HT-29 (cell line): ENCODE results near the gene VIPR2. TPM values are rescaled to one million over a fixed set of nuclear protein-coding genes. Genes with fewer than 3 reads are reported as not detected.
"Not testable (repeated sequence)": the region's sequence is repeated elsewhere in the genome, so short reads cannot be mapped to it uniquely, and the experiment has no call there.

Experiments
- DNase-seq: peaks from one replicate; pipeline ENCODE4 v3.0.0-alpha.2; 2015; ENCODE audit warnings: low spot score
- total RNA-seq: library from RNA; depleted of rRNA; stranded (reverse); fragments of >200 nt; shearing (Covaris generic); gene quantifications from 2 replicates; pipeline ENCODE4 v1.2.3, GENCODE V29; 2014

VIPR2 gene
- total RNA-seq, 1 experiment from 2014 or later, result not detected

DNA sequence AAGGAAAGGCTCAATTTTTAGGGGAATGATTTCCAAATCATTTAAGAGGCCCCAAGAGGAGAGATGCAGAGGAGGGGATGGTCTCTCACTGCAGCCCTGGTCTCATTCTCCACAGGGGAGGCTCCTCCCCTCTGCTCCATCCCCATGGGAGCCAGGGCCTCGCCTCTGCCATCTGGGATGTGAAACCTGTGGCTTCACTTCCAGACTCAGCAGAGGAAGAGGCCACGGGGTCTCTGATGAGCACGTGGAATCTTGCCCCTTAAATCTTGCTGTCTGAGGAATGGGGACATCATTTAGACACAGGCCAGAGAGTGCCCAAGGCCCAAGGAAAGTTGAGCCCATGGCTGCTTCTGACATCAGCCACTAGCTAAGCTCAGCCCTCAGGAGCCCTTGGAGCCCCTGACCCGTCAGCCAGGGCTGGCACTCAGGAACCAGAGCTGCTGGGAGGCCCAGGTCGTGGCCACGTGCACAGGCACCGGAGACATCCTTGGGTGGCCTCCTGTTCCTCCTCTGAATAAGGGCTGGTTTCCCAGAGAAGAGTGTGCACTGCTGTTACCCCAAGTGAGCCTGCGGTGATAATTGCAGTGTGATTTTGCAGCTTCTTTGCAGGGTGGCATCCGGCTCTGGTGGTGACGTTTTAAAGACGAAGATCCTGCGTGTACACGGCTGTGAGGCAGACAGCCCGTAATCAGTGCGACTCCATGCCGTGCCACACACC is 50.5 kb downstream of the VIPR2 start:
- no peak for DNase-seq

DNA sequence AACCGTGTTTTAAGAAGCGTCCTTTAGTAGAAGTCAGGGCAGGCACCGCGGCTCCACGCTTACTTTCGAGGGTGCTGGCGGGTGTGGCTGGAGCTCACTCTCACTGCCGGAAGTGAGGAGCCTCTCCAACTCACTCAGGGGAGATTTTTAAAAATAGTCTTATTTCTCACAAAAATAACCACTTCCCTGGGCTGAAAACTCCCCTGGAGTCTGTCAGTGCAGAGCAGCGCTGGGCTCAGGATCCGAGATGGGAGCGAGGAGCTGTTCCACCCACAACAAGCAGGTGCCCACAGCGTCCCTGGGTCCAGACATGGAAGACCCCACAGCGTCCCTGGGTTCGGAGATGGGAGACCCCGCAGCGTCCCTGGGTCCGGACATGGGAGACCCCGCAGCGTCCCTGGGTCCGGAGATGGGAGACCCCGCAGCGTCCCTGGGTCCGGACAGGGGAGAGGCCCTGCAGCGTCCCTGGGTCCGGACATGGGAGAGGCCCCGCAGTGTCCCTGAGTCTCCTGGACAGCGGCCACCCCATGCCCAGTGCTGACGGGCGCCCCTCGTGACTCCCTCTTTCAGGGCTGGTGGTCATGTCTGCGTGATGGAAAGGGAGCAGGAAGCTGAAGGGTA is 51.2 kb downstream of the VIPR2 start:
- no peak for DNase-seq

- DNase-seq, result no peak
Observed at GRCh38 chr7:159092701-159093121, 52.0 kb downstream of the VIPR2 start.

DNA sequence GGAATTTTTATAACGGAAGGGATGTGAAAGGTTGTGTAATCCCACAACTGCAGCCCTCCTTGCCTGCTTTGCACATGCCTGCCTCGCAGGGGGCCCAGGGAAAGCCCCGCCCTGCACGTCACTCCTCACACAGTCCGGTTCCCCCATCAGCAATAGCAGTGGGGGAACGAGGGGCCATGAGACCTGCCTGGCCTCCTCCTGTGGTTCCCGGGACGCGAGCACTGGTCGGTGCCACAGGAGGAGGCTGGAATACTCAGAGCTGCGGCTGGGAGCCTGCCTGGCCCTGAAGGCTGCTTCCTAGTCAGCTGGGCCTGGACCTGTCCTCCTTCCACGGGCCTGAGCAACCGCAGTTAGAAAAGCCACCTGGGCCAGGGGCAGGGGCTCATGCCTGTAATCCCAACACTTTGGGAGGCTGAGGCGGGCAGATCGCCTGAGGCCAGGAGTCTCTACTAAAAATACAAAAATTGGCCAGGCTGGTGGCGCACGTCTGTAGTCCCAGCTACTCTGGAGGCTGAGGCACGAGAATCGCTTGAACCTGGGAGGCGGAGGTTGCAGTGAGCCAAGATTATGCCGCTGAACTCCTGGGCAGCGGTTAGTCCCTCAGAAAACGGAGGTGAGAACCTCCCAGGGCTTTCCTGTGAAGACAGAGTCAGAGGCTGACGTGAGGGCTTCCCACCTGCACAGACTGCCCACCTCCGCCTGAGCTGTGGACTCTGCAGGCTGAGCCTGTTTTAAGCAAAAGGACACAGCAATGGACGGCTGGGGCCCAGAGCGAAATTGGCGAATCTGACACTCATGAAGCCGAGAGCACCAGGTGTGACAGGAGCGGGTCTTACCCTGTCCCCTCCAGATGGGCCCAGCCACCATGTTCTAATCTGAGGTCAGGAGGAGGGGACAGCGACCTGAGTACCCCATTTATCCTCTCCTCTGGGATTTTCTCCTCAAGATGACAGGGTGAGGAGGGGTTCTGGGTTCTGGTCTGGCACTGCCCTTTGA is 52.9 kb downstream of the VIPR2 start:
- DNase-seq, result no peak

- DNase-seq, result no peak
Observed at GRCh38 chr7:159091041-159091440, 53.6 kb downstream of the VIPR2 start.

DNA sequence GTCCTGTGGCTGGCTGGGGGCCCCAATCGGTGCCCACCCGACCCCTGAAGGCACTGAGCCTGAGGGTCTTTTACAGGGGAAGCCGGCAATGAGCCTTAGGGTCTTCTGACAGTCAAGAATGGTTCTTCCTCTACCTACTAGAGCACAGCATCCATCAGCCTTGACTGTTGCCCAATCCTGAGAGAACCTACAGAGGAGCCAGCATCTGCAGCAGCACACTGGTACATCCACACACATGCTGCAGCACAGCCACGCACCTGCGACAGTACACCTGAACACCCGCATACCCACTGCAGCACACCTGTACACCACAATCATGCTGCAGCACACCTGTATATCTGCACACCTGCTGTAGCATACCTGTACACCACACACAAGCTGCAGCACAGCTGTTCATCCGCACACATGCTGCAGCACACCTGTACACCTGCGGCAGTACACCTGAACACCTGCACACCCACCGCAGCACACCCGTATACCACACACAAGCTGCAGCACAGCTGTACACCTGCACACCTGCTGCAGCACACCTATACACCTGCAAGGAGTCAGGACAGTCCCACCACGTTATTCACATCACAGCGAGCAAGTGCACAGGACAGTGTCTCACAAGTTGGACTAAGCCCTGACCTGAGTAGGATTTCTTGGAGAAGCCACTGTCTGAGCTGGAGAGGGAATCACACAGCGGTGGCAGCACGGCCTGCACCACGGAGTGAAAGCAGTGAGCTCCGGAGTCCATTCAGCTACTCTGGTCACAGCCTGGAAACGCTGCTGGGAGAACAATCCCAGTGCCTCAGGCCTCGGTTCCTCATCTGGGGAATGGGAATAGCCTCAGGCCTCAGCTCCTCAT is 56.4 kb downstream of the VIPR2 start:
- DNase-seq, result no peak

DNA sequence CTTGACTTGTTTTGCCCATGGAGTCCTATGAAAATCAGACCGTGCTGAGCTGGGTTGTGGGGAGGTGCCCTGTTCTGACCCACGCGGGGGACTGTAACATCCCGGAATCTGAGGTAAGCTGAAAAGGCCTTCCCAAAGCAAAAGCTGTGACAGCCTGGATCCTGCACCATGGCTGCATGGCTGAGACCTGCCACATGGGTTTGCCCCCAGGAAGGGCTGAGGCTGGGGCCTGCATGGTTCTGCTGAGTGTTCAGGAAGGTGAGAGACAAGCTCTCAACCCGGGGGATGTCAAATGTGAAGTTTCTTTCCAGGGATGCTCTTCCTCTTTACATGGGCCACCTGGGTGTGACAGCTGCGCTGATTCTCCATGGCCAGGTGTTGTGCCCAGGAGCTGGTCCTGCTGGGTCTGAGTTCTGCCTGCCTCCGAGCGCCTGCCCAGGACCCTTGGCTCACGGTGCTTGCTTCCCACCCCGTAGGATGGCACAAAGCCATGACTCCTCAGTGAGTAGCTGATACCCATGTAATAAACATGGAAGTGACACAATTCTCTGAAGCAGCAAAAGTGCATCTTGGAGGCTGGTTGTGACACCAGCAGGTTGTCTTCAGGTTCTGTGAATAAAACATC is 58.3 kb downstream of the VIPR2 start:
- no peak for DNase-seq

DNA sequence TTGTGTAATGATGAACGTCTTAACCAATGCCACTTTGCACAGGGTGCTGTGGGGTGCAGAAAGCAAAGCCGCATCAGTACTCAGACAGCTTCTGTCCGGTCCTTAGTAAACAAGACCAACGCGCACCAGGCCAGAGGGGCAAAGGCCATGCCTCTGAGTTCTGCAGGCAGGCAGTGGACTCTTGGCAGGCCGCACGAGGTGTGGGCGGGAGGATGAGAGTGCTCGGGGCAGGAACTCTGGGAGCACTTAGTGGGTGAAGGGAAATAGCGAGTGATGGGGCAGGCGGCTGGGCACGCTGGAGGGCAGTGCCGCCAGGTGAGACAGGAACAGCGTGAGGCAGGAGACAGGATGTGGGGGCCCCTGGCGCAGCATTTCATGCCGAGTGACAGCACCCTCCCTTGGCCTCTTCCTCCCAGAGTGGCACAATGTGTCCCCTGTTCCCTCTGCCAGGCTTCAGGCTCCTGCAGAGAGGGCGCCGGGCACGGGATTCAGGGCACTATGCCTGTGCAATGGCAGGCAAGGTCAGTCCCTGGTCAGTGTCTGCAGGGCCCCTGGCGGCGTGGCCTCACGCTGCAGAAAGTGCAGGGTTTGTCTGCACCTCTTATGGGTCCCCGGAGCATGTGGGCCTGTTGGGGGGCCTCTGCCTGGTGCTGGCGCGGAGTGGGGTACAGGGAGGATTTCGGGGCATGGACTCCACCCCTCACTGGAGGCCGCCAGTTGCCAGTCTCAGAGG is 60.4 kb downstream of the VIPR2 start:
- no peak for DNase-seq

GRCh38 chr7:159083698-159084068 is 61.0 kb downstream of the VIPR2 start:
- no peak for DNase-seq

GRCh38 chr7:159083001-159083697 is 61.5 kb downstream of the VIPR2 start:
- no peak for DNase-seq

DNA sequence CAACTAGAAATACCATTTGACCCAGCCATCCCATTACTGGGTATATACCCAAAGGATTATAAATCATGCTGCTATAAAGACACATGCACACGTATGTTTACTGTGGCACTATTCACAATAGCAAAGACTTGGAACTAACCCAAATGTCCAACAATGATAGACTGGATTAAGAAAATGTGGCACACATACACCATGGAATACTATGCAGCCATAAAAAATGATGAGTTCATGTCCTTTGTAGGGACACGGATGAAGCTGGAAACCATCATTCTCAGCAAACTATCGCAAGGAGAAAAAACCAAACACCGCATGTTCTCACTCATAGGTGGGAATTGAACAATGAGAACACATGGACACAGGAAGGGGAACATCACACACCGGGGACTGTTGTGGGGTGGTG is 62.6 kb downstream of the VIPR2 start:
- not testable (repeated sequence) for DNase-seq

DNA sequence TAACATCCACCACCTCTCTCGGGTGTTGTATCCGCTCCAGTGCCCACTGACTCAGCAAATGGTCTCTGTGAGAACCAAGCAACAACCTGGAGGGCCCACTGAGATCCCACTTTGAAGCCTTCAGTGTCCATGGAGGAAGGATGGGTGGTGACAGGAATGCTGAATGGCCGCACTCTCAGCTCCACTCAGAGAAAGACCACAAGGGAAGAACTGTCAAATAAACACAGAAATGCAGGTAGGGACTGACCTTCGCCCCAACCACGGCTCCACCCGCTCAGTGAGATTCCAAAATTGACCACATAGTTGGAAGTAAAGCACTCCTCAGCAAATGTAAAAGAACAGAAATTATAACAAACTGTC is 65.8 kb downstream of the VIPR2 start:
- peak; percentile 58 for DNase-seq

DNA sequence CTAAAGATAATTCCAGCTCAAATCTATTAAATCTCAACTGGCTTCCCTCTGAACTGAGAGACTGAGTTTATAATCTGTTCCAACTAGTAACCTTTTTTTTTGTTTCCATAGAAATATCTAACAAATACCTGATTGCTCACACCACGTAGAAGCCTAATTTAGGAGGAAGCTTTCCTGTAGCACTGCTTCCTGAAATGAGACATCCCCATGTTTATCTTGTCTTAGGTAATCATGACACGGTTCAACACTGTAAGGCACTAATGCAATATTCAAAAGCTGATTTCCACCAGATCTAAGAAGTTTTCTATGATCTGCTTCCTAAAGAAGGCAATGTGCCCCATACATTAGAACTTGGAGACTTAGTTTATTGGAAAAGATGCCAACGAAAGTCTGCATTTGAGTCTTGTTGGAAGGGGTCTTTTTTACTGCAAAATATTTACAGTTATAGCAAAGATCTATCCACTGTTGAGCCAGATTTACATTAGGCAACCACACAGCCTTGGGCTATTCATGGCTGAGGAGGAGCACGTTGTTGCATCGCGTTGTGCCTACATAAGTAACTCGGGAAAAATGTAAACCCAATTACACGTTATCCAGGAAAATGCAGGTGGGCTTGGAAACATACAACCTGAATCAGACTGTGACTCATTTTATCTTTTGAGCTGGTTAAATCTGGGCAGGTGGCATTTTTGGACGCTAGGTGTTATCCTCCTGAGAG is 66.3 kb downstream of the VIPR2 start:
- DNase-seq, result peak; percentile 4

DNA sequence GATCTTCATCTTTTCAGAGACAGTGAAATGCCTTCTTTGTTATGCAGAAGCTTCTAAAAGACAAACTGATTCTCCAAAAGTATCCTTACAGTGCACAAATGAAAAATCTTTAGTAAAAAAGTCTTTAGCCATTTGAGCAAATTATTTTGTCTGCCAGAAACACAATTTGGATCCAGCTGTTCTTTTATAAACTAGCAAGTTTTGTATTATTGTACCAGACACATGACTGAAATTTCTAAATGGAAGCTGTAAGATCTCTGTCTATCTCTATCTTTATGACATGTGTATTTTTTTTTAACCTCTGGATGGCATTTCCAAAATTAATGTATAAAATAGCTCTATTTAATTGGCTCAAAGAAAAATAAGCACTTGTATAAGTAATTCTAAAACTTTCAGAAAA is 68.3 kb downstream of the VIPR2 start:
- DNase-seq, result no peak

DNA sequence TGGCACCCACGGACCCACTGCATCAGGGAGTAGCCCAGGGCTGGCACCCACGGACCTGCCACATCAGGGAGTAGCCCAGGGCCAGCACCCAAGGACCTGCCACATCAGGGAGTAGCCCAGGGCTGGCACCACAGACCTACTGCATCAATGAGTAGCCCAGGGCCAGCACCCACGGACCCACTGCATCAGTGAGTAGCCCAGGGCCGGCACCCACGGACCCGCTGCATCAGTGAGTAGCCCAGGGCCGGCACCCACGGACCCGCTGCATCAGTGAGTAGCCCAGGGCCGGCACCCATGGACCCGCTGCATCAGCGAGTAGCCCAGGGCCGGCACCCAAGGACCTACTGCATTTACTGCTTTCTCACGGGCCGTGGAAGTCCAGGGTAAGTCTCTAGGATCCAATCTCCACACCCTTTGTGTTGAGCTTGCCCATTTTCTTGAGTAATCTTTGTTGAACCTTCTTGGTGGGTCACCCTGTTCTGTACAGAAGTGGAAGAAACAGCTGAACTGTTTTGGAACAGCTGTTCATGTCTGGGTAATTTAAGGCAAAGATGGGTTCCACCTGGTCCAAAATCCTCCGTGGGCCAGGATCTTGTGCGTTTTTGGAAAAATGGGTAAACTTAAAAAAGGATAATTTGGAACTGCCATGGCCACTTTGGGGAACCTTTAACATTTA is 69.0 kb downstream of the VIPR2 start:
- DNase-seq, result no peak

DNA sequence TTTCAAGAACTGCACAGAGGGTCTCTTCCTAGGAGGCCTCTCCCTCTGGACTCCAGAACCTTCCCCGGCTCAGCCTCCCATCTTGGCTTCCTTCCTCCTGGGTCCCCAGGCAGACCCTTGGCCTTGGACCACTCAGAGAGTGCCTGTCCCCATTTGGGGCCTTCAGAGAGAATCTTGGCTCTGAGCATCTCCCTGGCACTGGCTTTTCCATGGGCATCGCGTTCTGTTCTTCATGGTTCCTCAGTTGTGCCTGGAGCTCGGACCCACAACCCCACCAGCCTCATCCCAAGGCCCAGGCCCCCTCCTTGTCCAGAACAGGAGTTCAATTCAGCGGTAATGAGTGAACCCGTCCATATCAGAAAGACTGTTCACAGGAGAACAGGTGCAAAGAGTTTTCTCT is 73.4 kb downstream of the VIPR2 start:
- no peak for DNase-seq

DNA sequence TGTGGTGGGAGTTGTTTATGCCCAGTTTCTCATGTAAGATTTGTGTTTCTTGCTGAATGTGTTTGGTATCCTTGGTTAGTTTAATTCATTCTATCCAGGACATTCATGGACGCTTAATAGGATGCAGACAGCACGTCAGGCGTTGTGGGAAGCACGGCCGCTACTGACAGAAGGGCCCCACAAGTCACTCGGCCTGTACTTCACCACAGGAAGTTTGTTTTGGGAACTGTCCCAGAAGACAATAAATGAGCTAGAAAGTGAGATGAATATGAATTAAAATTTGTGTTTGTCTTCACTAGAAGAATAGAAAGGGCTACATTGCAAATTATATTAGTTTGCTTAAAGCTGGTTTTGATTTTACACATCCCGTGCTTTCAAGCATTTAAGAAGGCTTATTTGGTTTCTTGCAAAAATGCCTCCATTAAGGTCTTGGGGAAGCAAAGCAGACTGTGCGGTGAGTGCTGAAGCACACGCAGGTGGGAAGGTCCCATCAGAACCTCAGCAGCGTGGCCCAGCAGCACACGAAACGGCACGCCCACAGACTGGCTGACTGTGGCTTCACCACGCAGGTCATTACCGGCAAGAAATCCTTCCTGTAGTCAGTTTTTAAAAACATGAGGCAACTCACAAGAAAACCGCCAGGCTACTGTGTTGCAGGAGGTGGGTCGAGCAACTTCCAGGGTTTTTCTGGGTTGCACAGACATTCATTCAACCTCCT is 74.1 kb downstream of the VIPR2 start:
- DNase-seq, result no peak
